ENCODE data around the gene CDK18.
"Not testable (repeated sequence)": the region's sequence is repeated elsewhere in the genome, so short reads cannot be mapped to it uniquely, and the experiment has no call there.

CDK18 gene

GRCh38 chr1:205481629-205482151, 22.8 kb upstream of the CDK18 start:
- peak; percentile 27 for DNase-seq

GRCh38 chr1:205482587-205482986, 21.9 kb upstream of the CDK18 start:
- not testable (repeated sequence) for DNase-seq

- no peak for DNase-seq
Measured at GRCh38 chr1:205483372-205483771, 21.1 kb upstream of the CDK18 start.

GRCh38 chr1:205484985-205485967, 19.2 kb upstream of the CDK18 start:
- DNase-seq = peak; percentile 81

GRCh38 chr1:205486258-205486657, 18.2 kb upstream of the CDK18 start:
- no peak for DNase-seq

- DNase-seq = peak; percentile 80
Measured at GRCh38 chr1:205488074-205488723, 16.3 kb upstream of the CDK18 start.

GRCh38 chr1:205491794-205492193, 12.7 kb upstream of the CDK18 start:
- no peak for DNase-seq

- no peak for DNase-seq
Measured at GRCh38 chr1:205492201-205492667, 12.2 kb upstream of the CDK18 start.

- DNase-seq = no peak
Measured at GRCh38 chr1:205492774-205493173, 11.7 kb upstream of the CDK18 start.

- no peak for DNase-seq
Measured at GRCh38 chr1:205493241-205494085, 11.0 kb upstream of the CDK18 start.

- DNase-seq = no peak
Measured at GRCh38 chr1:205494115-205494514, 10.4 kb upstream of the CDK18 start.

GRCh38 chr1:205495237-205495823, 9.1 kb upstream of the CDK18 start:
- DNase-seq = peak; percentile 90

GRCh38 chr1:205496661-205497060, 7.8 kb upstream of the CDK18 start:
- no peak for DNase-seq

- no peak for DNase-seq
Measured at GRCh38 chr1:205497351-205497750, 7.1 kb upstream of the CDK18 start.

GRCh38 chr1:205499789-205500188, 4.7 kb upstream of the CDK18 start:
- no peak for DNase-seq

GRCh38 chr1:205500240-205501233, 3.9 kb upstream of the CDK18 start:
- no peak for DNase-seq

- no peak for DNase-seq
Measured at GRCh38 chr1:205502111-205502810, 2.2 kb upstream of the CDK18 start.

GRCh38 chr1:205502992-205503391, 1.5 kb upstream of the CDK18 start:
- DNase-seq = no peak

- no peak for DNase-seq
Measured at GRCh38 chr1:205505076-205505729, 734 bp downstream of the CDK18 start.

- no peak for DNase-seq
Measured at GRCh38 chr1:205505791-205506190, 1.3 kb downstream of the CDK18 start.

All from NCI-H2227 treated with DMSO at 0.1 percent for 48 hours (cell line).